Activated CD8-positive, alpha-beta T cell treated with anti-CD3 and anti-CD28 coated beads for 36 hours (primary cell): Measurements from ENCODE around the gene PLD6. TPM values are rescaled to one million over a fixed set of nuclear protein-coding genes. Genes with fewer than 3 reads are reported as not detected.

ENCODE experiments used
- ATAC-seq: fragments of 200-7000 bp; cut with Tn5 transposase; one replicate; pipeline ENCODE4 v1.10.0; 2021; ENCODE audit warnings: mild to moderate bottlenecking, moderate library complexity
- CTCF ChIA-PET: fragments of 350-600 bp; sonication (Branson Sonifier 250); formaldehyde crosslinking; loops from one replicate; lab custom pipeline; 2021; ENCODE audit warnings: antibody characterized with exemption; lab: Charles Lee
- POLR2A ChIA-PET: fragments of 350-600 bp; sonication (Branson Sonifier 250); formaldehyde crosslinking; loops from one replicate; lab custom pipeline; 2021; ENCODE audit warnings: antibody characterized with exemption; lab: Charles Lee
- DNase-seq: peaks from one replicate; pipeline ENCODE4 v3.0.0-alpha.2; 2020
- H3K27ac Mint-ChIP-seq: one replicate; pipeline ENCODE4 v1.8.0; 2021; ENCODE audit warnings: mild to moderate bottlenecking, mixed read lengths
- H3K27me3 Mint-ChIP-seq: one replicate; pipeline ENCODE4 v1.8.0; 2021; ENCODE audit warnings: mixed read lengths
- H3K36me3 Mint-ChIP-seq: one replicate; pipeline ENCODE4 v1.8.0; 2021; ENCODE audit warnings: low read depth, mixed read lengths
- H3K4me1 Mint-ChIP-seq: one replicate; pipeline ENCODE4 v1.8.0; 2021; ENCODE audit warnings: low read depth, mixed read lengths
- H3K4me3 Mint-ChIP-seq: one replicate; pipeline ENCODE4 v1.8.0; 2021; ENCODE audit warnings: mild to moderate bottlenecking, moderate library complexity, mixed read lengths
- H3K9me3 Mint-ChIP-seq: one replicate; pipeline ENCODE4 v1.8.0; 2021; ENCODE audit warnings: mixed read lengths
- intact Hi-C: fragments of 100-400 bp; cut with micrococcal nuclease; formaldehyde crosslinking; loops from one replicate; pipeline ENCODE4 v1.10.0; 2022
- total RNA-seq, 2 experiments: library from RNA; stranded (reverse); gene quantifications; one replicate each; pipeline ENCODE4 v1.2.3, GENCODE V29; 2021
- TF ChIP-seq, protein P1 (sequence below): fragments of 200-600 bp; IDR thresholded peaks from one replicate; pipeline ENCODE4 v1.8.0; 2022; ENCODE audit warnings: antibody characterized with exemption, mild to moderate bottlenecking

Gene PLD6
- total RNA-seq, 2 experiments from 2014 or later = 6.1 to 6.2 TPM

DNA sequence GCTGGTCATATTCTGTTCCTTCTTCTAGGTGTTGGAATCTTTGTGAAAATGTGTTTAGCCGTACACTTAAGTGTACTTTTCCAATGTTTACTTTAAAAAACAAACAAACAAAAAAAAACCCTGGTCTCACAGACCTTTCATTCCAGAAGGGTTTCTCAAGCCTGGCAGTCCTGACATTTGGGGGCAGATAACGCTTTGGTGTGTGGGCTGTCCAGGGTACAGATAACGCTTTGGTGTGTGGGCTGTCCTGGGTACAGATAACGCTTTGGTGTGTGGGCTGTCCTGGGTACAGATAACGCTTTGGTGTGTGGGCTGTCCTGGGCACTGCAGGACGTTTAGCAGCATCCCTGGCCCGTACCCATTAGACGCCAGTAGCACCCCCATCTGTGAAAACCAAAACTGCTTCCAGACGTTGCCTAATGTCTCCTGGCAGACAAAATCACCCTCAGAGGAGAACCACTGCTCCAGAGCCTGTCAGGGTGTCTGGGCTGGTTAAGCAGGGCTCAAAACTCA, 46.1 kb upstream of the PLD6 start:
- ChIA-PET CTCF (interaction anchor here (1.0 kb wide), 1 partner anchor 60 kb away, joined by 3 read pairs; no protein-coding TSS in a partner anchor), POLR2A (no interaction called here)
- no peaks in the 10 kb centered on the region for H3K9me3 Mint-ChIP-seq
- H3K27me3 Mint-ChIP-seq = no peaks in the 10 kb centered on the region
- ATAC-seq (no peak), DNase-seq (no peak)
- H3K4me3 Mint-ChIP-seq = no peak overlapping the region
- no peaks in the 10 kb centered on the region for H3K4me1 Mint-ChIP-seq
- H3K27ac Mint-ChIP-seq = no peak overlapping the region
- intact Hi-C loops = no loop called here
- TF ChIP-seq, protein P1, sequence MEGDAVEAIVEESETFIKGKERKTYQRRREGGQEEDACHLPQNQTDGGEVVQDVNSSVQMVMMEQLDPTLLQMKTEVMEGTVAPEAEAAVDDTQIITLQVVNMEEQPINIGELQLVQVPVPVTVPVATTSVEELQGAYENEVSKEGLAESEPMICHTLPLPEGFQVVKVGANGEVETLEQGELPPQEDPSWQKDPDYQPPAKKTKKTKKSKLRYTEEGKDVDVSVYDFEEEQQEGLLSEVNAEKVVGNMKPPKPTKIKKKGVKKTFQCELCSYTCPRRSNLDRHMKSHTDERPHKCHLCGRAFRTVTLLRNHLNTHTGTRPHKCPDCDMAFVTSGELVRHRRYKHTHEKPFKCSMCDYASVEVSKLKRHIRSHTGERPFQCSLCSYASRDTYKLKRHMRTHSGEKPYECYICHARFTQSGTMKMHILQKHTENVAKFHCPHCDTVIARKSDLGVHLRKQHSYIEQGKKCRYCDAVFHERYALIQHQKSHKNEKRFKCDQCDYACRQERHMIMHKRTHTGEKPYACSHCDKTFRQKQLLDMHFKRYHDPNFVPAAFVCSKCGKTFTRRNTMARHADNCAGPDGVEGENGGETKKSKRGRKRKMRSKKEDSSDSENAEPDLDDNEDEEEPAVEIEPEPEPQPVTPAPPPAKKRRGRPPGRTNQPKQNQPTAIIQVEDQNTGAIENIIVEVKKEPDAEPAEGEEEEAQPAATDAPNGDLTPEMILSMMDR = no peak
- peaks cover 31% of the 10 kb centered on the region for H3K36me3 Mint-ChIP-seq

DNA sequence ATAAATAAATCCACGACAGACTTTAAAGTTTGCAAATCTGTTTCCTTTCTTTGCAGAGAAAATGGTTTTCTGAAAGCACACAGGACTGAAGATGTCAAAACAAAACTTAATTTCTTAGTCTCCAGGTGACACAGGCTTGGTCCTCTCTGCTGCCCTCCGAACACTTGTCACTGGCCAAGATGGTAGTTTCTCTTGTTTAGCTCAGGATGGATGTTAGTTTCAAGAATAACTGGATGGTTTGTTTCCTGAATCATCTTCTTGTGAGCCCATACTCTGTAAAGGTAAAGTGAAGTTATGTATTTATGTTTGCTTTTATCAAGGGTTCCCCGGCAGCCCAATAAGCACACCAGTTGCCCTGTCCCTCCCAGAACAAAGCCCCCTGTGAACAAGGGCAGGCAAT, 40.7 kb upstream of the PLD6 start:
- CTCF ChIA-PET = interaction anchor here (1.1 kb wide), 1 partner anchor 66 kb away, joined by 3 read pairs; no protein-coding TSS in a partner anchor
- POLR2A ChIA-PET = interaction anchor here (1.4 kb wide), 1 partner anchor 41 kb away, joined by 3 read pairs; the partner anchor contains the start of gene PLD6

DNA sequence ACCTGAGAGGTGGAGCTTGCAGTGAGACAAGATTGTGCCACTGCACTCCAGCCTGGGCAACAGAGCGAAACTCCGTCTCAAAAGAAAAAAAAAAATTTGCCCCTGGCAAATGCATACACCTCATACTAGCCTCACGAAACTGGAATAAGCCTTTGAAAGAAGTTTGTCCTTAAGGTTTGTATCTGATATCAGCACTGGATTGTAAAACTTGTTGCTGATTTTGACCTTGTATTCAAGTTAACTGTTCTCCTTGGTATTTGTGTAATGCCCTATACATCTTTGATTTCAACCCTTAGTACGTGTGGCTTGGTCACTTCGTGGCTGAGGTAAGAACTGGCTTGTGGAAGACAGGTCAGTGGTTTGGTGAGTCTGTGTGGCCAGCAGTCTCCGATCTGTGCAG, 37.0 kb upstream of the PLD6 start:
- intact Hi-C loops = no loop called here
- POLR2A ChIA-PET = no interaction called here
- CTCF ChIA-PET = interaction anchor here (1.0 kb wide), 2 partner anchors 26 to 101 kb away, joined by 3 to 4 read pairs; no protein-coding TSS in a partner anchor
- Mint-ChIP-seq H3K4me1 (peaks cover 19% of the 10 kb centered on the region), H3K36me3 (peaks cover 12% of the 10 kb centered on the region), H3K27ac (no peak overlapping the region), H3K4me3 (no peak overlapping the region), H3K9me3 (no peaks in the 10 kb centered on the region), H3K27me3 (no peaks in the 10 kb centered on the region)
- TF ChIP-seq, protein P1 = no peak
- ATAC-seq (no peak), DNase-seq (no peak)

More for the DNA sequence above, 40.7 kb upstream of the PLD6 start:
- DNase-seq = no peak
- Mint-ChIP-seq H3K9me3 (no peaks in the 10 kb centered on the region), H3K4me1 (no peaks in the 10 kb centered on the region), H3K4me3 (no peak overlapping the region), H3K27me3 (no peaks in the 10 kb centered on the region), H3K36me3 (peaks cover 24% of the 10 kb centered on the region), H3K27ac (no peak overlapping the region)
- ATAC-seq = no peak
- intact Hi-C loops = no loop called here
- TF ChIP-seq, protein P1 = no peak

DNA sequence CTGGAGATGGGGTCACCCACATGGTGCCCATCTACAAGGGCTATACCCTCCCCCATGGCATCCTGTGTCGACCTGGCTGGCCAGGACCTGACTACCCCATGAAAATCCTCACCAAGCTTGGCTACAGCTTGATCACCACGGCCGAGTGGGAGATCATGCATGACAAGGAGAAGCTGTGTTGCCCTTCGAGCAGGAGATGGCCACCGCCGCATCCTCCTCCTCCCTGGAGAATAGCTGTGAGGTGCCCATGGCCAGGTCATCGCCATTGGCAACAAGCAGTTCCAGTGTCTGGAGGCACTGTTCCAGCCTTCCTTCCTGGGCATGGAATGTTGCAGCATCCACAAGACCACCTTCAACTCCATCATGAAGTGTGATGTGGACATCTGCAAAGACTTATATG, 36.1 kb upstream of the PLD6 start:
- ChIA-PET CTCF (no interaction called here), POLR2A (no interaction called here)
- DNase-seq = no peak
- no peak overlapping the region for H3K4me3 Mint-ChIP-seq
- peaks cover 9% of the 10 kb centered on the region for H3K36me3 Mint-ChIP-seq
- peaks cover 21% of the 10 kb centered on the region for H3K4me1 Mint-ChIP-seq
- ATAC-seq = no peak
- TF ChIP-seq, protein P1 = no peak
- H3K27me3 Mint-ChIP-seq = no peaks in the 10 kb centered on the region
- intact Hi-C loops = no loop called here
- H3K9me3 Mint-ChIP-seq = no peaks in the 10 kb centered on the region
- no peak overlapping the region for H3K27ac Mint-ChIP-seq

DNA sequence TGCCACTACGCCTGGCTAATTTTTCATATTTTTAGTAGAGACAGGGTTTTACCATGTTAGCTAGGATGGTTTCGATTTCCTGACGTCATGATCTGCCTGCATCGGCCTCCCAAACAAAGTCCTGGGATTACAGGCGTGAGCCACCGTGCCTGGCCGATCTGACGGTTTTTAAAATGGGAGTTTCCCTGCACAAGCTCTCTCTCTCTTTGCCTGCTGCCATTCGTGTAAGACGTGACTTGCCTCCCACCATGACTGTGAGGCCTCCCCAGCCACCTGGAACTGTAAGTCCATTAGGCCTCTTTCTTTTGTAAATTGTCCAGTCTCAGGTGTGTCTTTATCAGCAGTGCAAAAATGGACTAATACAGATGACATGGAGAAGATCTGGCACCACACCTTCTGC, 35.5 kb upstream of the PLD6 start:
- Mint-ChIP-seq H3K9me3 (no peaks in the 10 kb centered on the region), H3K27ac (no peak overlapping the region), H3K27me3 (no peaks in the 10 kb centered on the region), H3K4me3 (no peak overlapping the region), H3K36me3 (peaks cover 4% of the 10 kb centered on the region), H3K4me1 (peaks cover 21% of the 10 kb centered on the region)
- ATAC-seq (no peak), DNase-seq (no peak)
- intact Hi-C loops = no loop called here
- CTCF ChIA-PET = no interaction called here
- TF ChIP-seq, protein P1 = no peak
- POLR2A ChIA-PET = no interaction called here
